Fibroblast of lung (primary cell): ENCODE measurements around the gene SKIC8. TPM values are rescaled to one million over a fixed set of nuclear protein-coding genes. Genes with fewer than 3 reads are reported as not detected.

Experiments
- DNase-seq, 2 donors: peaks; one replicate each; pipeline versions ENCODE4 v3.0.0 to v3.0.0-alpha.2; 2010; ENCODE audit warnings: low read depth in 2 of 2
- H2AFZ ChIP-seq: 2 replicates; pipeline ENCODE4 v1.5.1; 2012; ENCODE audit warnings: low read length, control low read depth, inconsistent platforms
- H3K27ac ChIP-seq: 2 replicates; pipeline ENCODE4 v1.5.1; 2011; ENCODE audit warnings: low read length, control low read depth; ENCODE audit not compliant: insufficient read depth
- H3K27me3 ChIP-seq: 2 replicates; pipeline ENCODE4 v1.5.1; 2011; ENCODE audit warnings: mild to moderate bottlenecking, low read length; ENCODE audit not compliant: control insufficient read depth, insufficient read depth
- H3K36me3 ChIP-seq: 2 replicates; pipeline ENCODE4 v1.5.1; 2011; ENCODE audit warnings: low read length; ENCODE audit not compliant: control insufficient read depth, insufficient read depth
- H3K4me1 ChIP-seq: 2 replicates; pipeline ENCODE4 v1.5.1; 2011; ENCODE audit warnings: low read length; ENCODE audit not compliant: control insufficient read depth, insufficient read depth; ENCODE audit errors: extremely low read depth
- H3K4me2 ChIP-seq: 2 replicates; pipeline ENCODE4 v1.5.1; 2011; ENCODE audit warnings: low read length, control low read depth; ENCODE audit not compliant: insufficient read depth; ENCODE audit errors: extremely low read depth
- H3K4me3 ChIP-seq, 4 experiments: fragments of 200-600 bp in 1 of 4; sonication (generic) in 1 of 4; replicated peaks in 1 of 4; 2 replicates each; pipeline ENCODE4 v1.5.1; 2011 to 2016; ENCODE audit warnings: low read length in 4 of 4, low read depth in 3 of 4, mild to moderate bottlenecking in 3 of 4, control low read depth in 2 of 4, inconsistent platforms in 1 of 4, mixed read lengths in 1 of 4; ENCODE audit not compliant: insufficient read depth in 1 of 4; ENCODE audit errors: control extremely low read depth in 1 of 4
- H3K79me2 ChIP-seq: 2 replicates; pipeline ENCODE4 v1.5.1; 2012; ENCODE audit warnings: mild to moderate bottlenecking, low read length, inconsistent platforms; ENCODE audit not compliant: control insufficient read depth, insufficient read depth
- H3K9ac ChIP-seq: 2 replicates; pipeline ENCODE4 v1.5.1; 2011; ENCODE audit warnings: mild to moderate bottlenecking, low read length, control low read depth; ENCODE audit not compliant: insufficient read depth
- H3K9me3 ChIP-seq: 2 replicates; pipeline ENCODE4 v1.5.1; 2012; ENCODE audit warnings: low read depth, low read length; ENCODE audit not compliant: control insufficient read depth, insufficient read depth
- H4K20me1 ChIP-seq: 2 replicates; pipeline ENCODE4 v1.5.1; 2011; ENCODE audit warnings: low read length; ENCODE audit not compliant: control insufficient read depth, insufficient read depth; ENCODE audit errors: extremely low read depth
- CTCF ChIP-seq, 2 donors: IDR thresholded peaks in 1 of 2; conservative IDR thresholded peaks in 1 of 2; 1 replicate in 1 of 2; 2 replicates in 1 of 2; pipeline ENCODE4 v1.5.1; 2011 to 2012; ENCODE audit warnings: low read length in 2 of 2, control low read depth in 1 of 2, inconsistent platforms in 1 of 2, low read depth in 1 of 2, mild to moderate bottlenecking in 1 of 2
- EZH2 ChIP-seq: IDR thresholded peaks from 2 replicates; pipeline ENCODE4 v1.5.1; 2012; ENCODE audit warnings: low read length, control low read depth, mild to moderate bottlenecking; ENCODE audit errors: missing control alignments
- polyA plus RNA-seq, 2 donors: library from polyadenylated mRNA; depleted of rRNA in 1 of 2; stranded (reverse) in 1 of 2; unstranded in 1 of 2; fragments of >200 nt; gene quantifications; 2 replicates each; pipeline ENCODE4 v1.2.1, GENCODE V29; 2011 to 2012; ENCODE audit warnings: missing spikeins in 1 of 2
- total RNA-seq: library from RNA; depleted of rRNA; stranded (reverse); fragments of >200 nt; gene quantifications from 2 replicates; pipeline ENCODE4 v1.2.1, GENCODE V29; 2014

SKIC8 gene
- total and polyA plus RNA-seq, 2 donors (not counting 1 experiment from before 2014, with no cell fraction given) = 47.1 to 82.2 TPM

- no peak overlapping the region for H3K4me2 ChIP-seq
These were observed 14.0 kb upstream of the SKIC8 start for GRCh38 chr15:78313383-78313782.

GRCh38 chr15:78312957-78313356 is 13.5 kb upstream of the SKIC8 start:
- no peaks in the 10 kb centered on the region for H4K20me1 ChIP-seq
- H3K9ac ChIP-seq = no peak overlapping the region
- no peak overlapping the region for H3K4me2 ChIP-seq
- no peak for TF ChIP-seq EZH2
- TF ChIP-seq CTCF (conservative IDR thresholded peaks at IDR 0.05 in 1 of 2, IDR thresholded peaks at IDR 0.05 in 1 of 2; ENCODE audit: low read depth in 1 of 2, low read length in 2 of 2) = no peak
- DNase-seq = no peak
- no peaks in the 10 kb centered on the region for H3K79me2 ChIP-seq
- H3K4me1 ChIP-seq = no peaks in the 10 kb centered on the region
- no peaks in the 10 kb centered on the region for H3K9me3 ChIP-seq
- H3K36me3 ChIP-seq = no peaks in the 10 kb centered on the region
- no peaks in the 10 kb centered on the region for H3K27me3 ChIP-seq
- H3K4me3 ChIP-seq = no peak overlapping the region
- no peak overlapping the region for H2AFZ ChIP-seq
- H3K27ac ChIP-seq = no peak overlapping the region

More at GRCh38 chr15:78313383-78313782, 14.0 kb upstream of the SKIC8 start:
- no peak overlapping the region for H2AFZ ChIP-seq
- no peak overlapping the region for H3K27ac ChIP-seq
- DNase-seq = no peak
- TF ChIP-seq EZH2 (no peak), CTCF (conservative IDR thresholded peaks at IDR 0.05 in 1 of 2, IDR thresholded peaks at IDR 0.05 in 1 of 2; ENCODE audit: low read depth in 1 of 2, low read length in 2 of 2) (no peak)
- no peaks in the 10 kb centered on the region for H3K4me1 ChIP-seq
- H3K36me3 ChIP-seq = no peaks in the 10 kb centered on the region
- no peaks in the 10 kb centered on the region for H3K27me3 ChIP-seq
- H4K20me1 ChIP-seq = no peaks in the 10 kb centered on the region
- no peak overlapping the region for H3K9ac ChIP-seq
- H3K9me3 ChIP-seq = no peaks in the 10 kb centered on the region
- H3K4me3 ChIP-seq = no peak overlapping the region
- no peaks in the 10 kb centered on the region for H3K79me2 ChIP-seq

- no peak for DNase-seq
These were observed 13.1 kb upstream of the SKIC8 start for GRCh38 chr15:78312536-78312935.

More at GRCh38 chr15:78312536-78312935, 13.1 kb upstream of the SKIC8 start:
- H3K79me2 ChIP-seq = no peaks in the 10 kb centered on the region
- no peak for TF ChIP-seq CTCF (conservative IDR thresholded peaks at IDR 0.05 in 1 of 2, IDR thresholded peaks at IDR 0.05 in 1 of 2; ENCODE audit: low read depth in 1 of 2, low read length in 2 of 2)
- TF ChIP-seq EZH2 = no peak
- no peak overlapping the region for H3K27ac ChIP-seq
- H3K36me3 ChIP-seq = no peaks in the 10 kb centered on the region
- H3K4me3 ChIP-seq = no peak overlapping the region
- H3K4me1 ChIP-seq = no peaks in the 10 kb centered on the region
- no peak overlapping the region for H3K4me2 ChIP-seq
- H3K9me3 ChIP-seq = no peaks in the 10 kb centered on the region
- H3K27me3 ChIP-seq = no peaks in the 10 kb centered on the region
- no peak overlapping the region for H3K9ac ChIP-seq
- no peaks in the 10 kb centered on the region for H4K20me1 ChIP-seq
- no peak overlapping the region for H2AFZ ChIP-seq
